GM21390 (cell line): Measurements from ENCODE around the gene EVI5.
"Not testable (repeated sequence)": the region's sequence is repeated elsewhere in the genome, so short reads cannot be mapped to it uniquely, and the experiment has no call there.

Experiments
- ATAC-seq: cut with Tn5 transposase; IDR thresholded peaks from one replicate; pipeline ENCODE4 v1.9.1; 2021; ENCODE audit not compliant: unreplicated experiment

EVI5 gene

DNA sequence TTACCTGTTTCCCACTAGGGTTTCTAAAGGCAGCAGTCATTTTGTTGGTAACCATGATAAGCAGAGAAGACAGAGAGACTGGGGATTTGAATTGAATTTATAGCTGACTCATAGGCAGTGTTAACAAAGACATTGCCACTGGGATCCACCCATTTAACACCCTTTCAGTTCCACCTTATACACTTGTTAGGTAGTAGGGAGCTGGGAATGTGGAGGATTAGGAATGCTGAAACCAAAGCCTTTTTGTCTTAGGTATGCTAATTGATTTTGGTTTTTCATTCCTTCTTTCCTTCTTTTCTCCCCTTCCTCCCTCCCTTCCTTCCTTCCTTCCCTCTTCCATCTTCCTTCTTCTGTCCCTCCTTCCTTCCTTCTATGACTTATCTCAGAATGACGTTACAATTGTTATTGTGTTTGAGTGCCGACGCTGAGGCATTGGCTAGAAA is 7.5 kb upstream of the EVI5 start:
- no peak for ATAC-seq

DNA sequence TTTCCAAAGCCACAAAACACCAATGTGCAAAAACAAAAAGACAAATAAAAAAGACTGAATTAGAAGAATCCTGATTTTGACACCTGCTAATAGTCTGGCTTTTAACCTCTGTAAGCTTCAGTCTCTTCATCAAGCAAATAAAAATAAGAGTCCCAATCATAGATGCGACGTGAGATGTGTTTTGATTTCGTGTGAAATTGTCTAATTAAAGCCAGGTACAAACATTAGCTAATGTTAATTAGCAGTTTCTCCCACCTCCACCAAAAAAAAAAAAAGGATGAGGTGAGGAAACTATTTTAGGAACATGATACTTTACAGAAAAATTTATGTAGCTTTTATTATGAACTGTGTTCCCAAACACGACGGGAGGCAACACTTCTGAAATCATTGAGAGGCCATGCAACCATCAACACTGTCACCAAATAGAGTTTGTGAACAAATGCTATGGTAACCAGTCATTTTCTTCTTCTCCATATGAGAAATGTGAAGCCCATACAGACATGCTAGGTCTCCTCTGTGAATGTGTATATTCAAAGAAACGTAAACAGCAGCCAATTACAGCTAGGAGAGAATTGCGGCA is 6.7 kb upstream of the EVI5 start:
- no peak for ATAC-seq

DNA sequence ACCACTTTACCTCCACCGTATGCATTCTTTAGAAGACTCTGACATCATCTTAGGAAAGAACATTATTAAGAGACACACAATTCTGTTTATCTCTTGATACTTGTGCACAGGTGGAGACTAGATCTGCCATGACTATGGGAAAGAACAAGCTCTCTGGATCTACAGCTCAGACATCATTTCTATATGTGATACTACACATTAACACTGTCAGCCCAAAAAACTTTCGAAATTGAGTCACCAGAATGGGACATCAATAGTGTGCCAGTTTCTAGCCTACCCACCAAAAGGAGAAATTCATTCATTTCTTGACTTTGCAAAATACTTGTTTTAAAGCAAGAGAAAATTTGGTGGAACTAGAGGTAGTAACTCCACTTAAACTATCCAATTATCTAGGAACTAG is 6.0 kb upstream of the EVI5 start:
- ATAC-seq, result no peak

DNA sequence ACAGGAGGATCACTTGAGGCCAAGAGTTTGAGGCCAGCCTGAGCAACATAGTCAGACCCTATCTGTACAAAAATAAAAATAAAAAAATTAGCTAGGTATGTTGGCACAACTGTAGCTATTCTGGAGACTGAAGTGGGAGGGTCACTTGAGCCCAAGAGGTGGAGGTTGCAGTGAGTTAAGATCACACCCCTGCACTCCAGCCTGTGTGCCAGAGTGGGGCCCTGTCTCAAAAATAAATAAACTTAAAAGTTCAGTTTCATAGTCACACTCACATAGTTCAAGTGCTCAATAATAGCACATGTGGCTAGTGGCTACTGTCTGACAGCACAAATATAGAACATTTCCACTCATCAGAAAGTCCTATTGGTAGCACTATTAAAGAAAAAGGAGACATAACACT is 5.2 kb upstream of the EVI5 start:
- ATAC-seq, result no peak

DNA sequence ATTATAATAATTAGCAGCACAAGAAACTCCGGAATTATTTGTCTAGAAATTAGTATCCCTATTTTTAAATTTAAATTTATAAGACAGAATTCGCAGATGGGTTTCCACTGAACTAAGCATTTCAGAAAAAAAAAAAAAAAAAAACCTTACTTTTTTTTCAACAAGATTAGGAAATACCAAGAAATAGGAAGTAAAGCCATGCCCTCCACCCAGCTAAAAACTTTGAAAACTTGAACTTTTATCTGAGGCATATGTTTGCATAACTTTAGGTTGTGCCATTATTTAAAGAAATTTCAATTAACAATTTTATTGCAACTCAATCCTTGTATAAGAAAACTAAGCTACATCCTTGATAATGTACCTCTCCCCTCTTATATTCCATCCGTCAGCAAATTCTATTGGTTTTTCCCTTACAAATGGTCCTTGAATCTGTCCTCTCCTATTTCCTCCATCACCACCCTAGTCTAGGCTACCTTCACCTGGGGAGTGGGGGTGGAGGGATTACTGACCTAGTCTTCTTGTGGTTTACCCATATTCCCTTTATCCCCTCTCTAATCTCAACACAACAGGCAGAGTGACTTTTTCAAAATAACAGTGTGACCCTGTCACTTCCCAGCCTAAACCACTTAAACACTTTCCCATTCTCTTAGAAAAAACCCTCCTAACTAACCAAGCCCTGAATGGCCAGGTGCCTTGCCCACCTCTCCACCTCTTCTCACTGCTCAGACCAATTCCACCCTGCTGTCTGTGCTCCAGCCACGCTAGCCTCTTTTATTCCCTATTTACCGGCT is 1.4 kb upstream of the EVI5 start:
- no peak for ATAC-seq

DNA sequence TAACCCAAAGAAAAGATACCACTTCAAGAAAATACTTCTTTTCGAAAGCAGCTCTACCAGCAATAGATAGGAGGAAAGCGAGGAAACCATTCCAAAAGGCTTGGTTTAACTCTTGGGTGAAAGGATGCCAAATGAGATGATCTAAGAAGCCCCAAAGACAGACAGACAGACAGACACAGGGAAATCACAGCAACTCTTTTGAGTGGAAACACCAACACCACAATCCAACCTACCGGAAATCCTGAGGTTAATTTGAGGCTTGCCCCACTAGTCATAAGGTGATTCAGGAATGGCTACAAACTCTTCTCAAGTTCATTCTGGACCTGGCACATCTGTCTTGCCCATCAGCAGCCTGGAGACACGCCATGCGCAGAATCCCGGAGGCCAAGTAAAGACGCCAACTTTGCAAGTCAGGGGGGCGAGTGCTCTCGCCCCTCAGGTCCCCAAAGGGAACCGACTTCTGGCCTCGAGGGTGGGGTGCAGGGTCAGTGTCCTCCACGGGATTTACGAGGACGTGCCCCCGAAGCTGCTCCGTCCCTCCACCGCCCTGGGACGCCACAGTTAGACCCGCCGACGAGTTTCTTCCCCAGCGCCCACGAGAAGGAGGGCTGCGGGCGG is 778 bp downstream of the EVI5 start:
- ATAC-seq, result no peak

DNA sequence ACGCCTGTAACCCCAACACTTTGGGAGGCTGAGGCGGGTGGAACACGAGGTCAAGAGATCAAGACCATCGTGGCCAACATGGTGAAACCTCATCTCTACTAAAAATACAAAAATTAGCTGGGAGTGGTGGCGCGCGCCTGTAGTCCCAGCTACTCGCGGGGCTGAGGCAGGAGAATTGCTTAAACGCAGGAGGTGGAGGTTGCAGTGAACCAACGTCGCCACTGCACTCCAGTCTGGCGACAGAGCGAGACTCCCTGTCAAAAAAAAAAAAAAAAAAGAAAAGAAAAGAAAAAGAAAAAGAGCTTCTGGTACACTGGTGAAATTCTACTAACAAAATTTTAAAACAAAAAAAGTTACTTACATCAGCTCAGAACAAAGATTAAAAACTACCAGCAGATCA is 1.4 kb downstream of the EVI5 start:
- not testable (repeated sequence) for ATAC-seq

DNA sequence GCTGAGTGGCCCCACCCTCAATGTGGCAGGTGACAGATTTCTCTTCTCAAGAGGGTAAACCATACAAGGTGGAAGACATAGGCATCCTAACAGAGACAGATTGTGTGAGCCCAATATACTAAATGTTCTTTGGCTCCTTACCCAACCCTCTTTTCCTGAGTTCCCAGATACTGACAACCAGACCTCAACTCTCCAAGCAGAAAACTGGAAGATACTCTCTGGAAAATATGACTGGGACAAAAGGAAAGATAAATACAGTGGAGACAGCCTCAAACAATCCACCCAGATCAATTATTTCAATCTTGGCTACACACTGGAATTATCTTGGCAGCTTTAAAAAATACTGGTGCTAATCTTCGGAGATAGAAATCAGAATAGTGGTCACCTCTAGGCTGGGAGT is 6.5 kb downstream of the EVI5 start:
- ATAC-seq, result no peak

DNA sequence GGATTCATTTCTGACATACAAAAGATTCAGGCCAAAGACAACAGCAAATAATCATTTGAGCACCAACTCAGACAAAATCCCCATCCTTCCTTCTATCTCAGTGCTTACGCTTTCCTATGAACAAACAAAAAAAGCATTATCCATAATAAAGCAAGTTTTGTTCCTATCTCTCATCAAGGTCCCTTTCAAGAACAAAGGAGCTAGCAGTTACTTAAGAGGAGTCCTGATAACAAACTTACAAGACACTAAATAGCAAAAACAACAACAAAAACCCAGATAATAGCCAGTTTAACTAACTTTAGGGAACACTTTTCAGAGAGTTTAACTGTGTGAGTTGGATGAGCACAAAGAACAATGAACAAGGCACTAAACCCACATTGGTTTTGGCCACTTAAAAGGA is 10.5 kb downstream of the EVI5 start:
- ATAC-seq, result no peak

DNA sequence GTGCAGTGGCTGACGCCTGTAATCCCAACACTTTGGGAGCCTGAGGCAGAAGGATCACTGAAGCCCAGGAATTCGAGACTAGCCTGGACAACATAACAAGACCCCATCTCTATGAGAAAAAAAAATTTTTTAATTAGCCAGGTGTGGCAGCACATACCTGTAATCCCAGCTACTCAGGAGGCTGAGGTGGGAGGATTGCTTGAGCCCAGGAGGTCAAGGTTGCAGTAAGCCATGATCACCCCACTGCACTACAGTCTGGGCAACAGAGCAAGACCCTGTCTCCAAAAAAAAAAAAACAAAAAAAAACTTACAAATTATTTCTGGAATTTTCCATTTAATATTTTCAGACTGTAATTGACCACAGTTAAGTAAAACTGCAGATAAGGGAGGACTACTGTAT is 11.2 kb downstream of the EVI5 start:
- not testable (repeated sequence) for ATAC-seq

DNA sequence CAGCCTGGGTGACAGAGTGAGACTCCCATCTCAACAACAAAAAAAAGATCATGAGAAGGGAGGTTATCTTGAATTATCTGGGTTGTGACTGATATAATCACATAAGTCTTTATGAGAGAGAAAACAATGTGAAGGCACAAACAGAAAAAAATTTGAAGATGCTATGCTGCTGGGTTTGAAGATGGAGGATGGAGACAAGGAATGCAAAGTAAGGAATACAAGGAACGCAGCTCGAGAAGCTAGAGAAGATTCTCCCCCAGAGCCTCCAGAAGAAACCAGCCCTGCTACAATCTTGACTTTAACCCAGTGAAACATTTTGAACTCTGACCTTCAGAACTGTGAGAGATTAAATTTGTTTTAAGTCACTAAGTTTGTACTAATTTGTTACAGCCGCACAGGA is 15.1 kb downstream of the EVI5 start:
- no peak for ATAC-seq

DNA sequence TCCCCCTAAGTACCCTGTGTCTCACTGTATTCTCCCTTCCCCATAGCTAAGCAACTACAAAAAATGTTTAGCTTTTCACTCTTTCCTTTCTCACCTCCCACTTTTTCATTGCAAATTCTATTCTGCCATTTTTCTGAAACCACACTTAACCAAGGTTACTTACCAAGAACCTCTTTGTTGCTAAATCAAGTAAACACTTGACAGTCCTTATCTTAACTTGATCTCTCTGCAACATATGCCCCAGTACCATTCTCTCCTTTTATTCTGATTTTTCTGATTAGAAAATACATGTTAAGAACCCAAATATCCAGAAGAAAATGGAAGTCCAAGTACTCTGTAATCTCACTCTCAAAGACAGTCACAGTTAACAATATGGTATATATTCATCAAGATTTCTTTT is 16.0 kb downstream of the EVI5 start:
- ATAC-seq, result no peak

DNA sequence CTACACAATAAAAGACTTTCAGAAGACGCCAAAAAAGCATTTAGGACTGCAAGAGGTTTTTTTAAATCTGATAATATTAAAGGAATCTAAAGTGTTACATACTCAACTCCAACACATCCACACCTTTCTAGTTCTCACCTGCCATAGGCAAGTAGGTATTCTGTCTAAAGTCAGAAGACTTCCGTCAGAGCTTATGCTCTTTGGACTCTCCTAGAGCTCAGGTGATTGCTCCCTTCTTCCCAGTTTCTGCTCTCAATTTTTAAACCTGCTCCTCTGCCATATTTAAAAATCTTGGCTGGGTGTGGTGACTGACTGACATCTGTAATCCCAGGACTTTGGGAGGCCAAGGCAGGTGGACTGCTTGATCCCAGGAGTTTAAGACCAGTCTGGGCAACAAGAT is 16.6 kb downstream of the EVI5 start:
- no peak for ATAC-seq

DNA sequence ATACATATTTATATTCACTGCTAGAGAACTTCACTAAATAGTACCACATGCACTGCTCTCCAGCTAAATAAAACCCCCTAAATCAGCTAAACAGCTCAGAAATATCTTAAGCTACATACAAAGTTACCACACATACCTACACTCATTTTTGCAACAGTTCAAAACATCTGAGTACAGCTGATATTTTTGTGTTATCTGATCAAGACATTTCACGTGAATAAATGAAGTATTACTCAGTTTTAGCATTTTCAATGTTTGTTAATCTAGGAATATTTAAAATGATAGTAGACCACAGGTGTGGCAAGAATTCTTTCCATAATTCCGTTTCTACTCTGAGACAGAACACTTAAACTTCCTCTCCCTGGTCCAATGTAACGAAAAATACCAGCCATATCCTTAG is 20.8 kb downstream of the EVI5 start:
- no peak for ATAC-seq

DNA sequence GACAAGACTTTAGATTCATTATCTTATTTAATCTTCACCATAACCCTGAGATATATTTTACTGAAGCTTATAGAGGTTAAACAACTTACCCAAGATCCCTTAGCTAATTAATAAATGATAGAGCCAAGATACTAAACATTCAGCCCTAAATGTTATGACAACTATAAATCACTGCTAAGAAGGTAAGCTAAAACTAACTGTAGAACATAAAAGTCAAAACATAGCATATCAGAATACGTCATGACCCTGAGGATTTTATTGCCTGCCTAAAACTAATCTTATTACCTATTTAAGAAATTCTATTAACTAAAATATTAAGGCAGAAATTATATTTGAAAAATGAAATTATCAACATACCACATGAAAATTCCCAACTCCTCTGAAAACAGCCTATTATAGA is 22.6 kb downstream of the EVI5 start:
- no peak for ATAC-seq

DNA sequence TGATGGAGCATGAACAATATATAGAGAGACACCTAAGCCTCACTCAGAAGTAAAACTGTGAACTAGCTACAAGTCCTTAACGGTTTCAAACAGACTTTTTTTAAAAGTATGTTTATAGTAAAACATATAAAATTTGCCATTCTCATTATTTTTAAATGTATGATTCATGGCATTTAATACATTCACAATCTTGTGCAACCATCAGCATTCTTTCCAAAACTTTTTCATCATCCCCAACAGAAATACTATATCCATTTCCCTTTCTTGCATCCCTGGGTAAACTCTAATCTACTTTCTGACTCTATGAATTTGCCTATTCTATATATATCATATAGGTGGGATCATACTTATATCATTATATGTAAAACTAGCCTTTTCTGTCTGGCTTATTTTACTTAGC is 25.5 kb downstream of the EVI5 start:
- no peak for ATAC-seq

DNA sequence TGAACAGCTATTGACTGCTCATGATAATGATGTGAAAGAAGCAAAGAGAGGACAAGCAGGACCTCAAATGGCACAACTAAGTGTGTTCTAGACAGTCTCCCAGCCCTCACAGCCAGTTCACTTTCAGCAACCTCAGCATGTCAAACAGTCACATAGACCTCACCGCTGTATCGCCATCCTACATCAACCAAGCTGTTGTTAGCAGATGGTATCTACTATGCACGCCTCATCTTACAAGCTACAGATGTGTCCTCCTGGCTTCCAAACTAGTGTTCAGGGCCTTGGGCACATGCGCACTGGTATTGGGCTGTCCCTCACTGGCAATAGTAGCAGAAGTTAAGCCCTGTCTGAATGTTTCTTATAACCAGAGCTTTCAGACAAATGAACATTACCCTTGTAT is 28.4 kb downstream of the EVI5 start:
- no peak for ATAC-seq

DNA sequence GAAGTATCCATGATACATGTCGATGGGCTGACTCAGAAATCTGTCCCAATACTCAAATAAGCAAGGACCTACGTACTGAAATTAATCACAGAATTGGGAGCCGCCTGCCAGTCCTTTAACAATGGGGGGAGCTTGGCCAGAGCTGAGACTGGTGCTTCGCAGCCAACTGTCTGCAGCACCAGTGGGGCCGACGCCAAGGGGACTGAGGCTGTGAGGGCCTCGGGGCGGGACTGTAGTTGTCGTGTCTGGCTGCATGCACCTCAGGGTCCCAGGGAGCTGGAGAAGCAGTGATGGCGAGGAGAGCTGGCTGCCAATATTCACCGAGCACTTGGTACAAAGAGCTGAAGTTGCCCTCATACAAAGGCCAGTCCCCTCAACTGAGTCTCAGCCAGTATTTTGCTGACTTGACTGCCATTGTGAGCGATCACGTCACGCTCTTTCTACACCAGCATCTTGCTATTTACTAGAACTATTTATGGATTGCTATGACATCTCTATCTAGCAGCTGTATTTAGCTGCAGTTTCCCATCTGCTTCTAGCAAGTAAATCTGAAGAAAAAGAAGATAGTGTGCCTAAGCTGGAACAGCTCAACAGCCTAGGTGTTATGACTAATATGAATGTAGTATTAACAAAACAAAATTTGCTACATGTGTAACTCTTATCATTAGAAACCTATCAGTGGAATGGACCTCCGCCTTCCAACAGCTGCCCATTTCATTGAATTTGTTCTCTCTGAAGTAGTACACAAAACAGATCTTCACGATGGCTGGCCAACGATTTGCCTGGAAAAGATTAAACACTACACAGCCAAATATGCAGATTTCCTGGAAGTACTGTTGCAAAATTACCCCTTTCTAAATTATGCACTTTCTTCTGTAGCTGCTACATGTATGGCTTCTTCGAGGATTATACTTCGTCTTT is 29.1 kb downstream of the EVI5 start:
- ATAC-seq, result no peak

DNA sequence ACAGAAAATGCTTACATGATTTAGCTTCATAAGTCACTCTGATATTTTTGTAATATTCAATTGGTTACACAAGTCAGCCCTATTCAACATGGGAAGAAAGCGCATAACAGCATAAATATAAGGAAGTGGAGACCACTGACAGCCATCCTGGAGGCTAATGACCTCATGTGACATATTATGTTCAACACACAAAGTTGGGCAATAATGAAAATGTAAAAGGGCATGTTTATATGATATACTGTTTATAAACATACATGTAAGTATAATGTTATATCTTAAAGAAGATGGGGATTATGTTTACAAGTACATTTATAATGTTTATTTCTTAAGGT is 30.2 kb downstream of the EVI5 start:
- no peak for ATAC-seq

DNA sequence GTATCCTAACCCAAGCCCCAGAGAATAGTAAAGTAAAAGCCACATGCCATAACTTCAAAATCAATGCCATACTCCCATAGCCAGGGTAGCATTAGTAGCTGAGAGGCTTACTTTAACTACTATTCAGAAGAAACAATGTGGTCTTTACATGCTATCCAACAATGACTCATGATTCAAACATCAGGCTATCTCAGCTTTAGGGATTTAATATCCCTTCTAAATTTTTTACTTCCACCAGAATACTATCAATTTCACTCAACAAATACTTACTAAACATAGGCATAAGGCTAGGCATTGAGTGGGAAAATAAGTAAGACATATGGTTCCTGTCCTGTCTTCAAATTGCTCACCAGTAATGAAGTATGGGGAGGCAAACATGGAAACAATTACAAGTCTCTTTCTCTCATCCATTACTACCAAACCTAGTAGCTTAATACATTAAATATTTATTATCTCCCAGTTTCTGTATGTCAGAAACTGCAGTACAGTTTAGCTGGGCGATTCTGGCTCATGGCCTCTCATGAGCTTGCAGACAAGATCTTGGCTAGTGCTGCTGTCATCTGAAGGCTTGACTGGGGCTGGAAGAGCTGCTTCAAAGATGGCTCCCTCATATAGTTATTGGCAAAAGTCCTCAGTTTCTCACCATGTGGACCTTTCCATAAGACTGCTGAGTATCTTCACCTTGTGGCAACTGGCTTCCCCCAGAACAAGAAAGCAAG is 30.7 kb downstream of the EVI5 start:
- ATAC-seq, result no peak

DNA sequence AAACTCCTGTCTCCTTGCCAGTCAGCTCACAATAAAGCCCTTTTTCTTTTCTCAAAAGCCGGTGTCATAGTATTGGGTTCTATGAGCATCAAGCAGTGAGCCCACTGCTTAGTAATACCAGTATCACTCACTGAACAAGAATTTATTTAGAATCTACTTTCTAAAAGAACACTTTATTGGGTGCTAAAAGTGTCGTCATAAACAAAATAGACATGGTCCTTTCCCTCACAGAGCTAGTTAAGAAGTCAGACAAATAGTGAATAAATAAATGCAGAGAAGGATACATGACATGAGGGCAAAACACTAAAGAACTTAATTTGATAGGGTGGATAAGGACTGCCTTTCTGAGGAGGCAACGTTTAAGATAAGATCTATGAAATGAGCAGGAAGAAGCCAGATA is 32.2 kb downstream of the EVI5 start:
- no peak for ATAC-seq
